GM12872 (cell line): ENCODE data around the gene CHI3L1.

Experiments used
- CTCF ChIP-seq: IDR thresholded peaks from 3 replicates; pipeline ENCODE4 v1.5.1; 2011; ENCODE audit warnings: low read depth, mild to moderate bottlenecking, low read length, moderate library complexity; ENCODE audit not compliant: insufficient read depth

The CHI3L1 gene

DNA sequence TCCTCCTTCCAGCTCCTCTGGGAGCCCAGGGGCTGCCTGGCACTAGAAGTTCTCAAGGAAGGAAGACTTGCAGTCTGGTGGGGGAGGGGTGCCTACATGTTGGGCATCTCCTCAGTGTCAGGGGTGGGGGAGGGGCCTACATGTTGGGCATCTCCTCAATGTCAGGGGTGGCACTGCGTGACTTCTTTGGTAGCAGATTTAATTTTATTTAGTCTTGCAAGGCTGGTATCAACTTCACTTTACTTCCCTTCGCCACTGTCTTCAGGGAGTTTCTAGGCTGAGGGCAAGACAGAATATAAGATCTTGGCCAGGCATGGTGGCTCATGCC, 40.5 kb downstream of the CHI3L1 start:
- TF ChIP-seq CTCF = no peak

DNA sequence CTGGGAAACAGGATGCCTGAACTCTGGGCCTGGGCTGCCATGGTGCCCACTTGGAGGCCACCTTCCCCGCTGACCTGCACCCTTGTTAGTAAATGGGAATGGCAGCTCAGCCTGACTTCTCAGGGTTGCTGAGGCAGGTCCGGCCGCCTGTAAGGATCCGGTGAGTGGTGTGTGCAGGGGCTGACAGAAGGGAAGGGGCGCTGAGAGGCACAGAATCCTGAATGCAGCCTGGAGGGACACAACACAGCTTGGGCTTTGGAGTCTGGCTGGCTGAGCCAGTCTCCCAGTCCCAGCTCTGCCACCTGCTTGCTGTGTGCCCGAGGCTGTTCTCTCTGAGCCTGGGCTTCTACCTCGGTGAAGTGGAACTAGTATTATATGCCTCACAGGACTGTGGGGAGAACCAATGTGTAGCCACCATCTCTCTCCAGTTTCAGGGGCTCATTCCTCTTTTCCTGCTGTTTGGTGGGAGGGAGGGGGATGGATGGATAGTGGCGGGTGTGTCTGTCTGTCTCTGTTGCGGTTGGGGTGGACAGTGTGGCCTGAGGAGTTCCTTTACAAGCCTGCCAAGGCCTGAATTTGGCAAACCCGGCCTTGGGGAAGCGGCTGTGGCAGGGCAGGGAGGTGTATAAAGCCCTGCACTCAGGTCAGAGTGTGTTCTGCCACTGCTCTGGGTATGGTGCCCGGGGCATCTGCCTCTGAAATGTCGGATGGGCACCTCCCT, 41.0 kb downstream of the CHI3L1 start:
- TF ChIP-seq CTCF = no peak

GRCh38 chr1:203144661-203145060, 41.8 kb downstream of the CHI3L1 start:
- TF ChIP-seq CTCF = no peak

DNA sequence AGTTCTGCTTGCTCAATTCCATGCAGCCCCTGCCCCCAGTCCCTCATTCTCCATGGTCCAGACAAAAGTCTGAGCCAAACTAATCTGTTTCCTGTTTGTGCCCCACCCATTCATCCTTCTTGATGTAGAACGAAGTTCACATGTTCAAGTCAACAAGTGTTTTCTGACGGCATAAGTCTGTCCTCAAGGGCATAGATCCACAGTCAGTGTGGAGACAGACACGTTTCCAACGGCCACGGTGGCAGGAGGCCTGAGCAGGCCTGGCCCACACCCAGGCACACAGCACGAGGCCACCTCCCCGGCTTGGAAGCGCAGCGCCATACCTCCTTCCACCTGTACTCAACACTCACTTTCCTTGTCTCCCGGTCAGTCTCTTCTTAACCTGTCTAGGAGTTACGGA, 42.9 kb downstream of the CHI3L1 start:
- no peak for TF ChIP-seq CTCF

DNA sequence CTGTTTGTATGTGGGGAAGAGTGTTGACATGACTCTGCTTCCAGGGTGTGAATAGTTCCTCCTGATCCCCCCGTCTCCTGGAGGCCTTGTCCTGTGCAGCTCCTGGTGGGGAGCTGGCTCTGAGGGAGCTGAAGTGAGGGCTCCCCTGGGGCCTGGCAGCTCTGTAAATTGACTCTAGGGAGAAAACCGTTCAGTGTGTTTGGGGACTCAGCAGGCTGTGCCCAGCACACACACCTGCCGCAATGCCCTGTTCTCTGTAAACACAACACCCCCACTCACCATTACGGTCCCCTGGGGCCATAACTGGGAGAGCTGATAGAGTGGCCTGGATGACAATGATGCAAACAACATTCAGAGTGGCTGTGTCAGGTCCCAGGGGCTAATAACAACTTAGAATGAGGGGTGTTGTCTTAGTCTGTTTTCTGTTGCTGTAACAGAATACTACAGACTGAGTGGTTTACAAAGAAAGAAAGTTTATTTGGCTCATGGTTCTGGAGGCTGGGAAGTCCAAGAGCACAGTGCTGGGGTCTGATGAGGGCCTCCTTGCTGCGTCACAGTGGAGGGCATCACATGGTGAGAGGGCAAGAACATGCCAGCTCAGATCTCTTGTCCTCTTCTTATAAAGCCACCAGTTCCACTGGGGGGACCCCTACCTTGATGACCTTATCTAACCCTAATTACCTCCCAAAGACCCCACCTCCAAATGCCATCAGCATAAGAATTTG, 43.7 kb downstream of the CHI3L1 start:
- no peak for TF ChIP-seq CTCF

GRCh38 chr1:203142124-203142523, 44.4 kb downstream of the CHI3L1 start:
- TF ChIP-seq CTCF = no peak

DNA sequence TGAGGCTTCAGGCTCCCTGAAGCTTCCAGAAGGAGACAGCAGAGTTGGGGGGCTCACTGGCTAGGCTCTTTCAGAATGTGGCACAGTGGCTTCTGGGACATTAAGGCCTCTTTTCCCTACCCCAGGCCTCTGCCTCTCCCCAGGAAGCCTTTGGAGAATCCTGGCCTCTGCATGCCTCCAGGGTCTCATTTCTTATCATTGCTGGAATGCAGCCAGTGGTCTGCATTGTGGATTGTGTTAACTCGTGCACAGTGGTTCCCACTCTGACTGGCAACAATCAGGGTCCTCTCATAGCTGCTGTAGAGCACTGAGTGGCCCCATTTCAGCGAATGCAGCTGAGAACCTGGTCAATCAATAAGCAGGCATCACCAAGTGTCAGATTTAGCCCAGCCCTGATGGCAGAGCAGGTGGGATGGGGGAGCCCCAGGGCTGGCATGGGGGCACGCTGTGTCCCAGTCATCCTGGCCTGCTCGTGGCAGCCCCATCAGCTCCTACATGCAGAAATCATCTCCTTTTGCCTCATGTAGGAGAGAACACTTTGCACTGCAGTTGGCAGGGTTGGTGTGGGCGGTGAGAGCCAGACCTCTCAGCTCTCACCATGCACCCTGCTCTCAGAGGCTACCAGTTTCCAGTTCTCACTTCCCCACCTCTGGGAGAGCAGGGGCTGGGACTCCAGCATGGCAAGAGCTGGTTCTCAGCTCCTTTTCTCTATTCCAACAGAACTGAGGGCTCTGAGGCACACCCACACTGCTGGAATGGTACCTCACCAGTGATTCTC, 45.6 kb downstream of the CHI3L1 start:
- TF ChIP-seq CTCF = no peak
